Liver (tissue), 3 donors: ENCODE measurements around the gene RNF187.

ENCODE experiments used
- ATF3 ChIP-seq: IDR thresholded peaks from 2 replicates; pipeline ENCODE4 v1.6.1; 2016; ENCODE audit warnings: antibody characterized with exemption
- CTCF ChIP-seq: fragments of 150-350 bp; IDR thresholded peaks from 2 replicates; pipeline ENCODE4 v1.5.1; 2017; ENCODE audit warnings: improper control_type of control experiment, low read depth, low read length; ENCODE audit not compliant: missing input control
- GABPA ChIP-seq, 2 donors: IDR thresholded peaks in 1 of 2; conservative IDR thresholded peaks in 1 of 2; 2 replicates each; pipeline ENCODE4 v1.6.1; 2016; ENCODE audit warnings: antibody characterized with exemption in 2 of 2, mild to moderate bottlenecking in 1 of 2, moderate library complexity in 1 of 2
- JUND ChIP-seq, 2 donors: IDR thresholded peaks; 2 replicates each; pipeline ENCODE4 v1.6.1; 2016; ENCODE audit warnings: antibody characterized with exemption in 2 of 2
- RAD21 ChIP-seq, 2 donors: IDR thresholded peaks; 2 replicates each; pipeline ENCODE4 v1.6.1; 2016; ENCODE audit warnings: antibody characterized with exemption in 2 of 2, mild to moderate bottlenecking in 2 of 2
- REST ChIP-seq: IDR thresholded peaks from 2 replicates; pipeline ENCODE4 v1.6.1; 2016; ENCODE audit warnings: antibody characterized with exemption, mild to moderate bottlenecking
- RXRA ChIP-seq, 2 donors: IDR thresholded peaks; 2 replicates each; pipeline ENCODE4 v1.6.1; 2017 to 2018; ENCODE audit warnings: antibody characterized with exemption in 2 of 2, mild to moderate bottlenecking in 1 of 2
- TAF1 ChIP-seq: conservative IDR thresholded peaks from 2 replicates; pipeline ENCODE4 v1.6.1; 2016; ENCODE audit warnings: antibody characterized with exemption, mild to moderate bottlenecking
- YY1 ChIP-seq: IDR thresholded peaks from 2 replicates; pipeline ENCODE4 v1.6.1; 2016; ENCODE audit warnings: antibody characterized with exemption, mild to moderate bottlenecking
- donor health status: healthy.
- donor health status: healthy.

- TF ChIP-seq CTCF (no peak), ATF3 (no peak), TAF1 (no peak), YY1 (no peak), RAD21 (IDR thresholded peaks at IDR 0.05) (no peak), JUND (IDR thresholded peaks at IDR 0.05) (no peak), REST (no peak), GABPA (IDR thresholded peaks at IDR 0.05 in 1 of 2, conservative IDR thresholded peaks at IDR 0.05 in 1 of 2) (no peak), RXRA (IDR thresholded peaks at IDR 0.05) (no peak)
These were observed 34.1 kb upstream of the RNF187 start for GRCh38 chr1:228453022-228453560.
